Natural killer cell treated with Interleukin-12 subunit alpha and Interleukin-12 subunit beta and Interleukin-15 and Interleukin-18, amount 100 ng/mL, for 72 hours (primary cell): ENCODE results near the gene LRRC4C. TPM values are rescaled to one million over a fixed set of nuclear protein-coding genes. Genes with fewer than 3 reads are reported as not detected.

Experiments
- ATAC-seq, 2 donors: fragments of 150-1000 bp; cut with Tn5 transposase in 1 of 2; sonication (Bioruptor Pico), chemical (Tn5 transposase) in 1 of 2; 2 replicates each; pipeline ENCODE4 v1.10.0; 2021
- DNase-seq: peaks from one replicate; pipeline ENCODE4 v3.0.0; 2022; ENCODE audit warnings: low spot score
- H3K27ac Mint-ChIP-seq, 2 donors: 1 replicate in 1 of 2; 2 replicates in 1 of 2; pipeline ENCODE4 v1.8.0; 2022; ENCODE audit warnings: mixed read lengths in 2 of 2, mild to moderate bottlenecking in 1 of 2, moderate library complexity in 1 of 2
- H3K27me3 Mint-ChIP-seq, 2 donors: 1 replicate in 1 of 2; 2 replicates in 1 of 2; pipeline ENCODE4 v1.8.0; 2022; ENCODE audit warnings: mixed read lengths in 2 of 2
- H3K36me3 Mint-ChIP-seq: one replicate; pipeline ENCODE4 v1.8.0; 2022; ENCODE audit warnings: mixed read lengths
- H3K4me1 Mint-ChIP-seq, 2 donors: 1 replicate in 1 of 2; 2 replicates in 1 of 2; pipeline ENCODE4 v1.8.0; 2022; ENCODE audit warnings: low read depth in 2 of 2, mixed read lengths in 2 of 2, mild to moderate bottlenecking in 1 of 2
- H3K4me3 Mint-ChIP-seq: one replicate; pipeline ENCODE4 v1.8.0; 2022; ENCODE audit warnings: mixed read lengths
- H3K9me3 Mint-ChIP-seq: 2 replicates; pipeline ENCODE4 v1.8.0; 2022; ENCODE audit warnings: mixed read lengths
- total RNA-seq, 2 donors: library from RNA; stranded (reverse); gene quantifications; one replicate each; pipeline ENCODE4 v1.2.3, GENCODE V29; 2022

The LRRC4C gene
- total RNA-seq, 2 donors from 2014 or later: not detected

GRCh38 chr11:41134971-41135370 lies 324.5 kb downstream of the LRRC4C start:
- no peaks in the 10 kb centered on the region for H3K4me1 Mint-ChIP-seq
- H3K9me3 Mint-ChIP-seq: peaks cover 22% of the 10 kb centered on the region
- no peak overlapping the region for H3K27ac Mint-ChIP-seq
- no peaks in the 10 kb centered on the region for H3K27me3 Mint-ChIP-seq
- no peak for DNase-seq
- no peak overlapping the region for H3K4me3 Mint-ChIP-seq
- no peaks in the 10 kb centered on the region for H3K36me3 Mint-ChIP-seq
- ATAC-seq: no peak

DNA sequence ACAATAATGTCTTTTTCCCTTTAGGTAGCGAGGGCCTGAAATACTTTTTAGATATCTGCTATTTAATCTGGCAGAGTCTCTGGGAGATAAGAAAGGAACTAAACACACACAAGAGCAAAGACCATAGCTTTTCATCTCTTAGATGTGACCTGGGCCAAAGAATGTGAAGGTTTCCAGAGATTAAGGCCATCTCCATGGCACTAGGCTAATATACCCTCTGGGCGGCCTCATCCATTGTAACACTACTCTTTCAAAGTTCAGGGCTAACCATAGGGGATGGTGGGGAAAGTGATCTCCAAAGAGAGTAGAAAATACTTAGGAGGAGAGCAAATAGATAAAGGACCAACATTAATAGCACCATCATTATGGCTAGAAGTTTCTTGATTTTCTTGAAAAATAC lies 326.4 kb downstream of the LRRC4C start:
- Mint-ChIP-seq H3K27me3 (no peaks in the 10 kb centered on the region), H3K36me3 (no peaks in the 10 kb centered on the region), H3K9me3 (peaks cover 20% of the 10 kb centered on the region), H3K4me3 (no peak overlapping the region), H3K27ac (no peak overlapping the region), H3K4me1 (no peaks in the 10 kb centered on the region)
- no peak for DNase-seq
- no peak for ATAC-seq

GRCh38 chr11:41121600-41121999 lies 337.9 kb downstream of the LRRC4C start:
- Mint-ChIP-seq H3K9me3 (peaks cover 17% of the 10 kb centered on the region), H3K4me3 (no peak overlapping the region), H3K27ac (no peak overlapping the region), H3K27me3 (no peaks in the 10 kb centered on the region), H3K4me1 (no peaks in the 10 kb centered on the region), H3K36me3 (no peaks in the 10 kb centered on the region)
- no peak for DNase-seq
- ATAC-seq: no peak

GRCh38 chr11:41119484-41119883 lies 340.0 kb downstream of the LRRC4C start:
- DNase-seq: no peak
- no peaks in the 10 kb centered on the region for H3K27me3 Mint-ChIP-seq

DNA sequence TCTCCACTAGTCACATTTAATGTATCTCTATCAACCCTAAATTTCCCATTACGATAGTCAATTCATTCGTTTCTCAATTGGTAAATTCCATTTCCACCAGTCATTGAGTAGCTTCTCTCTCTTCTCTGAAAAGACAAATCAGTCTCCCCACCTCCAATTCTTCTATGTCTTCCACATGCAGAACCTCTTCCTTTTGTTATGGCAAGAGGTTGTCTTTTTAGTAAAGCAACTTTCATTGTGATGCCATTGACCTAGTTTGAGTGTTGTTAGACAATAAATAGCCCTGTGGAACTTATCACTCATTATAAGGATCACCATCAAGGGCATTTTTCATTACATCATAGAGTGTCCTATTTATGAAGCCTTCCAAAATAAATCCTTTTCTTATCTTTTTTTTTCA lies 340.9 kb downstream of the LRRC4C start:
- peaks cover 17% of the 10 kb centered on the region for H3K9me3 Mint-ChIP-seq
- no peak overlapping the region for H3K4me3 Mint-ChIP-seq
- no peak for ATAC-seq
- H3K4me1 Mint-ChIP-seq: no peaks in the 10 kb centered on the region
- DNase-seq: no peak
- H3K27me3 Mint-ChIP-seq: no peaks in the 10 kb centered on the region
- H3K27ac Mint-ChIP-seq: no peak overlapping the region
- H3K36me3 Mint-ChIP-seq: no peaks in the 10 kb centered on the region

More at GRCh38 chr11:41119484-41119883, 340.0 kb downstream of the LRRC4C start:
- H3K36me3 Mint-ChIP-seq: no peaks in the 10 kb centered on the region
- no peak overlapping the region for H3K4me3 Mint-ChIP-seq
- H3K4me1 Mint-ChIP-seq: no peaks in the 10 kb centered on the region
- no peak overlapping the region for H3K27ac Mint-ChIP-seq
- ATAC-seq: no peak
- H3K9me3 Mint-ChIP-seq: peaks cover 17% of the 10 kb centered on the region

GRCh38 chr11:41116970-41117369 lies 342.5 kb downstream of the LRRC4C start:
- no peak overlapping the region for H3K4me3 Mint-ChIP-seq
- ATAC-seq (no peak), DNase-seq (no peak)
- no peaks in the 10 kb centered on the region for H3K36me3 Mint-ChIP-seq
- no peaks in the 10 kb centered on the region for H3K4me1 Mint-ChIP-seq
- no peak overlapping the region for H3K27ac Mint-ChIP-seq
- H3K9me3 Mint-ChIP-seq: peaks cover 17% of the 10 kb centered on the region
- H3K27me3 Mint-ChIP-seq: no peaks in the 10 kb centered on the region

GRCh38 chr11:41115066-41115465 lies 344.4 kb downstream of the LRRC4C start:
- Mint-ChIP-seq H3K27ac (no peak overlapping the region), H3K4me1 (no peaks in the 10 kb centered on the region), H3K27me3 (no peaks in the 10 kb centered on the region), H3K36me3 (no peaks in the 10 kb centered on the region), H3K4me3 (no peak overlapping the region), H3K9me3 (peaks cover 8% of the 10 kb centered on the region)
- ATAC-seq (no peak), DNase-seq (no peak)

- no peak overlapping the region for H3K4me3 Mint-ChIP-seq
- no peak for DNase-seq
- ATAC-seq: no peak
- no peak overlapping the region for H3K27ac Mint-ChIP-seq
- H3K36me3 Mint-ChIP-seq: no peaks in the 10 kb centered on the region
- H3K9me3 Mint-ChIP-seq: peaks cover 4% of the 10 kb centered on the region
- no peaks in the 10 kb centered on the region for H3K4me1 Mint-ChIP-seq
- H3K27me3 Mint-ChIP-seq: no peaks in the 10 kb centered on the region
Observed at GRCh38 chr11:41113160-41113559, 346.3 kb downstream of the LRRC4C start.

GRCh38 chr11:41110527-41110926 lies 348.9 kb downstream of the LRRC4C start:
- no peak overlapping the region for H3K4me3 Mint-ChIP-seq
- ATAC-seq: no peak

GRCh38 chr11:41102471-41102870 lies 357.0 kb downstream of the LRRC4C start:
- Mint-ChIP-seq H3K27ac (no peak overlapping the region), H3K4me3 (no peak overlapping the region), H3K36me3 (peaks cover 10% of the 10 kb centered on the region), H3K27me3 (no peaks in the 10 kb centered on the region), H3K9me3 (peaks cover 21% of the 10 kb centered on the region), H3K4me1 (no peaks in the 10 kb centered on the region)
- ATAC-seq (no peak), DNase-seq (no peak)

More at GRCh38 chr11:41110527-41110926, 348.9 kb downstream of the LRRC4C start:
- Mint-ChIP-seq H3K4me1 (no peaks in the 10 kb centered on the region), H3K27ac (no peak overlapping the region), H3K27me3 (no peaks in the 10 kb centered on the region), H3K9me3 (no peaks in the 10 kb centered on the region), H3K36me3 (no peaks in the 10 kb centered on the region)
- no peak for DNase-seq

DNA sequence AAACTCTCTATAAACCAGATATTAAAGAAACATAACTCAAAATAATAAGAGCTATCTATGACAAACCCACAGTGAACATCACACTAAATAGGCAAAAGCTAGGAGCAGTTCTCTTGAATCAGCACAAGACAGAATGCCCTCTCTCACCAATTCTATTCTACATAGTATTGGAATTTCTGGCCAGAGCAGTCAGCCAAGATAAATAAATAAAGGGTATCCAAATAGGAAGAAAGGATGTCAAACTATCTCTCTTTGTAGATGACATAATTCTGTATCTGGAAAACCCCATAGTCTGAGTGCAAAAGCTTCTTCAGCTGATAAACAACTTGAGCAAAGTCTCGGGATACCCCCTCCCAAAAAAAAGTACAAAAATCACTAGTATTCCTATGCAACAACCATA lies 359.8 kb downstream of the LRRC4C start:
- H3K36me3 Mint-ChIP-seq: peaks cover 10% of the 10 kb centered on the region
- no peak for ATAC-seq

GRCh38 chr11:41085123-41085522 lies 374.3 kb downstream of the LRRC4C start:
- Mint-ChIP-seq H3K9me3 (peaks cover 7% of the 10 kb centered on the region), H3K27ac (no peak overlapping the region), H3K27me3 (no peaks in the 10 kb centered on the region), H3K4me3 (no peak overlapping the region), H3K36me3 (no peaks in the 10 kb centered on the region), H3K4me1 (no peaks in the 10 kb centered on the region)
- DNase-seq: no peak
- no peak for ATAC-seq

More for the DNA sequence above, 359.8 kb downstream of the LRRC4C start:
- H3K9me3 Mint-ChIP-seq: peaks cover 27% of the 10 kb centered on the region
- H3K4me3 Mint-ChIP-seq: no peak overlapping the region
- H3K4me1 Mint-ChIP-seq: no peaks in the 10 kb centered on the region
- no peak overlapping the region for H3K27ac Mint-ChIP-seq
- no peak for DNase-seq
- H3K27me3 Mint-ChIP-seq: no peaks in the 10 kb centered on the region

- Mint-ChIP-seq H3K36me3 (peaks cover 4% of the 10 kb centered on the region), H3K9me3 (peaks cover 18% of the 10 kb centered on the region), H3K27me3 (no peaks in the 10 kb centered on the region), H3K27ac (no peak overlapping the region), H3K4me1 (no peaks in the 10 kb centered on the region), H3K4me3 (no peak overlapping the region)
- DNase-seq: no peak
- no peak for ATAC-seq
Observed at GRCh38 chr11:41081756-41082285, 377.6 kb downstream of the LRRC4C start.

GRCh38 chr11:41074318-41074717 lies 385.1 kb downstream of the LRRC4C start:
- DNase-seq (no peak), ATAC-seq (no peak)
- Mint-ChIP-seq H3K4me3 (no peak overlapping the region), H3K9me3 (peaks cover 35% of the 10 kb centered on the region), H3K4me1 (no peaks in the 10 kb centered on the region), H3K36me3 (peaks cover 4% of the 10 kb centered on the region), H3K27me3 (no peaks in the 10 kb centered on the region), H3K27ac (no peak overlapping the region)

DNA sequence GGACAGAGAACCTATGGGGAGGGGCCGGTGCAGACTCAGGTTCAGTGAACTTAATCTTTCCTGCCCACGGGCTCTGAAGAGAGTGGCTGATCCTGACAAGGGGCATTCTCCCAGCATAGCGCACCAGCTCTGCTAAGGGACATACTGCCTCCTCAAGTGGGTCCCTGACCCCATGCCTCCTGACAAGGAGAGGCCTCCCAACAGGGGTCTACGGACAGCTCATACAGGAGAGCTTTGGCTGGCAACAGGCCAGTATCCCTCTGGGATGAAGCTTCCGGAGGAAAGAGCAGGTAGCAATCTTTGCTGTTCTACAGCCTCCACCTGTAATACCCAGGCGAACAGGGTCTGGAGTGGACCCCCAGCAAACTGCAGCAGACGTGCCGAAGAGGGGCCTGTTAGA lies 394.0 kb downstream of the LRRC4C start:
- Mint-ChIP-seq H3K4me1 (no peaks in the 10 kb centered on the region), H3K36me3 (peaks cover 28% of the 10 kb centered on the region), H3K27ac (no peak overlapping the region), H3K4me3 (no peak overlapping the region), H3K27me3 (no peaks in the 10 kb centered on the region), H3K9me3 (peaks cover 45% of the 10 kb centered on the region)
- no peak for DNase-seq
- no peak for ATAC-seq
